Omental fat pad (tissue), 4 donors: Measurements from ENCODE around the gene COX6A1. TPM values are rescaled to one million over a fixed set of nuclear protein-coding genes. Genes with fewer than 3 reads are reported as not detected.

ENCODE experiments used
- ATAC-seq: fragments of 150-250 bp; one replicate; pipeline ENCODE4 v1.9.1; 2016; ENCODE audit warnings: mild to moderate bottlenecking, moderate library complexity; ENCODE audit not compliant: low FRiP score
- DNase-seq: peaks from one replicate; pipeline ENCODE4 v3.0.0-alpha.2; 2019; ENCODE audit warnings: low spot score
- total RNA-seq, 4 donors: library from RNA; depleted of rRNA; stranded (reverse); fragments of >200 nt; gene quantifications; one replicate each; pipeline ENCODE4 v1.1.0, GENCODE V29; 2016
- TF ChIP-seq, protein P1 (sequence below), 3 donors: fragments of 450-650 bp; IDR thresholded peaks; one replicate each; pipeline ENCODE4 v1.5.1; 2016 to 2017; ENCODE audit warnings: antibody characterized with exemption in 3 of 3, mild to moderate bottlenecking in 3 of 3, moderate library complexity in 2 of 3

The COX6A1 gene
- total RNA-seq, 4 donors from 2014 or later = 374 to 751 (median 529) TPM

DNA sequence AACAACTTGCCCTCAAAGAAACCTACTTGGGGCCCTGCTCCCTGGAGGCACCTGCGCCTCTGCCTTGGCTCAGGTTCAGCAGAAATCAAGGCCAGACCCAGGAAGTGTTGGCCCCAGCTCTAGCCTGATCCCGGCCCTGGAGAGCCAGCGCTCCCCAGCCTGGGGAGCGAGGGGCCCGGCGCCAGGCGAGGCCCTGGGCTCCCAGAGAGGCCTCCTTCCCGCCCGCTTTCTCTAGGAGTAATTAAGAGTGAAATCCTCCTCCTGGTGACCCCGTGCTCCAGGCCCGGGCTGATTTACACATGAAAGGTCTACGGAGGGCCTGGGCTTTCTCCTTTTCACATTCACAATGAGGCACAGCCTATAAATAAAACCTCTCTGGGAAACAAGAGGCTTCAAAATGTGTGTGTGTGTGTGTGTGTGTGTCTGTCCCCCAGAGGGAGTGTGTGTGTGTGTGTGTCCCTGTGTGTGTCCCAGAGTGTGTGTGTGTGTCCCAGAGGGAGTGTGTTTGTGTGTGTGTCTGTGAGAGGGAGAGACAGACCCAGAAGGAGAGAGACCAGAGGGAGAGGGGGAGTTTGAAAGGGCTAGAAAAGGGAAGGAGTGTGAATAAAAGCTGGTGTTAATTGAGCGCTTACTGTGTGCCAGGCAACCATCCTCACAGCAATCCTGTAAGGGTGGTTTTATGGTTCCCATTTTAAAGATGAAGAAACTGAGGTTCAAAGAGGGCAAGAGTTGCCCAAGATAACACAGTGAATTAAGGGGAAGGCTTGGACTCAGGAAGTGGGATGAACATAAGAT is 23.8 kb upstream of the COX6A1 start:
- no peak for DNase-seq
- TF ChIP-seq, protein P1, sequence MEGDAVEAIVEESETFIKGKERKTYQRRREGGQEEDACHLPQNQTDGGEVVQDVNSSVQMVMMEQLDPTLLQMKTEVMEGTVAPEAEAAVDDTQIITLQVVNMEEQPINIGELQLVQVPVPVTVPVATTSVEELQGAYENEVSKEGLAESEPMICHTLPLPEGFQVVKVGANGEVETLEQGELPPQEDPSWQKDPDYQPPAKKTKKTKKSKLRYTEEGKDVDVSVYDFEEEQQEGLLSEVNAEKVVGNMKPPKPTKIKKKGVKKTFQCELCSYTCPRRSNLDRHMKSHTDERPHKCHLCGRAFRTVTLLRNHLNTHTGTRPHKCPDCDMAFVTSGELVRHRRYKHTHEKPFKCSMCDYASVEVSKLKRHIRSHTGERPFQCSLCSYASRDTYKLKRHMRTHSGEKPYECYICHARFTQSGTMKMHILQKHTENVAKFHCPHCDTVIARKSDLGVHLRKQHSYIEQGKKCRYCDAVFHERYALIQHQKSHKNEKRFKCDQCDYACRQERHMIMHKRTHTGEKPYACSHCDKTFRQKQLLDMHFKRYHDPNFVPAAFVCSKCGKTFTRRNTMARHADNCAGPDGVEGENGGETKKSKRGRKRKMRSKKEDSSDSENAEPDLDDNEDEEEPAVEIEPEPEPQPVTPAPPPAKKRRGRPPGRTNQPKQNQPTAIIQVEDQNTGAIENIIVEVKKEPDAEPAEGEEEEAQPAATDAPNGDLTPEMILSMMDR (IDR thresholded peaks at IDR 0.05) = no peak
- ATAC-seq = no peak

DNA sequence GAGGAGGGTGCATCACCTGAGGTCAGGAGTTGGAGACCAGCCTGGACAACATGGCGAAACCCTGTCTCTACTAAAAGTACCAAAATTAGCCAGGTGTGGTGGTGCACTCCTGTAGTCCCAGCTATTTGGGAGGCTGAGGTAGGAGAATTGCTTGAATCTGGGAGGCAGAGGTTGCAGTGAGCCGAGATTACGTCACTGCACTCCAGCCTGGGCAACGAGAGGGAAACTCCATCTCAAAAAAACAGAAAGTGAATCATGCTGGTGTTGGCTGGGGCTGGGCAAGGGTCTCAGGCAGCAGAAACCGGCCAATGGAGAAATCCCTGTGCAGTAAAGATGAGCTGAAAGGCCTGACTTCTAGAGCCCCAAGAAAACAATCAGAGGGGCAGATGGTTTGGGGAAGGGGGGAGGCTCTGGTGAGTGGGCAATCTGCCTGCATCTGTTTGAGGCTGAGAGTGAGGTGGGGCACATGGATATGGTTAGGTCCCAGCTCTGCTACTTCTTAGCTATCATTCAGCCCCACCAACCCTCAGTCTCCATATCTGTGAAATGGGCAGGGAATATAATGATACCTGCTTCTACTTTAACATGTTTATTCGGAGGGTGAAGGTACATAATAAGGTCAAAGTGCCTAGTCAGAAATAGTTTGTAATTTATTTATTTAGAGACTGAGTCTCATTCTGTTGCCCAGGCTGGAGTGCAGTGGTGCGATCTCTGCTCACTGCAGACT is 21.3 kb upstream of the COX6A1 start:
- TF ChIP-seq, protein P1 (IDR thresholded peaks at IDR 0.05) = no peak
- DNase-seq = no peak
- ATAC-seq = no peak

DNA sequence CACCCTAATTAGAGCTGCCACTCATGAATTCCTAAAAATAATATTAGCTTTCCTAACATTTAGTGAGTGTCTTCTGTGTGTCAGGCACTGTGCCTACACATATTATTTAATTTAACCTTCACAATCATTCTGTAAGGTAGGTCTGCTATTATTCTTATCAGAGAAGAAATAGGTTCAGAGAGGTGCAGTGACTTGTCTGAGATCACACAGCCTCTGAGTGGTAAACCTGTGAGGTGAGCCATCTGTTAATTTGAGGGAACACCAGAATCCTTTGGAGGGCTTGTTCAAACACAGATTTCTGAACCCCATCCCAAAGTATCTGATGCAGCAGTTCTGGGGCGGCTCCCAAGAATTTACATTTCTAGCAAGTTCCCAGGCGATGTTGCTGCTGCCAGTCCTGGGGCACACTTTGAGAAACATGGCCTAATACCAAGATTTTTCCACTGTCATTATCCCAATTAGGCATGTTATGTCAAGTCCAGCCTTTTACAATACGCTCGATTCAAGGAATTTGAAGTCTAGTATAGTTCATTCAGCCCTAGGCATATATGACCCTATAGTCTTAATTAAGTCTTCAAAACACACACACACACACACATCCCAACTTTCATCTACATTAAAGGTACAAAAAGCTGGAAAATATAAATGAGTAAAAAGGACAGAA is 19.9 kb upstream of the COX6A1 start:
- TF ChIP-seq, protein P1 (IDR thresholded peaks at IDR 0.05) = no peak
- DNase-seq (no peak), ATAC-seq (no peak)

DNA sequence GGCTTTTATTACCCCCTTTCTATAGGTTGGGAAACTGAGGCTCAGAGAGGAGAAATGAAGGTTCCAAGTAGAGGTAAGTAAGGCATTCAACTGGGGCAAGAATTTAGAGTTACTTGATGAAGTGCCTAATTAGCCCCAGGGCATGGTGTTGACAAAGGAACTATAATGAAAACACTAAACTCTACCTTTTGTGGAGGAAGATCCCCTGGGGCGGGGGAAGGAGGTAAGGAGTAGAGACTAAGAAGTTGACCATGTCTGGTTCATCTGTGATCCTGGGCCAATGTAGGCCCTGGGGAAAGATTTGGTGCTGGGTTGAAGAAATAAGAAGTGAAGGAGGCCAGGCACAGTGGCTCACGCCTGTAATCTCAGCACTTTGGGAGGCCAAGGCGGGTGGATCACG is 16.2 kb upstream of the COX6A1 start:
- no peak for DNase-seq
- ATAC-seq = no peak
- TF ChIP-seq, protein P1 (IDR thresholded peaks at IDR 0.05) = no peak

DNA sequence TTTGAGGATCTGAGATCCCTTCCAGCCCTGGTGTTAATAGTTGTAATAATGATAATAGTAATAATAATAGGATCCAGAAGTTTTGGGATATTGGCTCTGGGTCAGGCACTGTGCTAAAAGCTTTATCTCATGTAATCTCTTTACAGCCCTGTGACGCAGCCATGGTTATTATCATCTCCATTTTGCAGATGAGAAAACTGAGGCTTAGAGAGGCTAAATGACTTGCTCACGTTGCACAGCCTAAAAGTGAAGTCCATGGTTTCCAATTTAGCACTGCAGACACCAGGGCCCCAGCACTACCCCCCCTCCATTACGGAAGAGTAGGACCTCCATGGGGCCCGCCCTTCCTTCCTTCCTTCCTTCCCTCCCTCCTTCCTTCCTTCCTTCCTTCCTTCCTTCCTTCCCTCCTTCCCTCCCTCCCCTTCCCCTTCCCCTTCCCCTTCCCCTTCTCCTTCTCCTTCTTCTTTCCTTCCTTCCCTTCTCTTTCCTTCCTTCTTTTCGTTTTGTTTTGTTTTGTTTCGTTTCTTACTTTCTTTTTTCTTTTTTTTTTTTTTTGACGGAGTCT is 14.9 kb upstream of the COX6A1 start:
- TF ChIP-seq, protein P1 (IDR thresholded peaks at IDR 0.05) = no peak
- DNase-seq = no peak
- ATAC-seq = no peak

DNA sequence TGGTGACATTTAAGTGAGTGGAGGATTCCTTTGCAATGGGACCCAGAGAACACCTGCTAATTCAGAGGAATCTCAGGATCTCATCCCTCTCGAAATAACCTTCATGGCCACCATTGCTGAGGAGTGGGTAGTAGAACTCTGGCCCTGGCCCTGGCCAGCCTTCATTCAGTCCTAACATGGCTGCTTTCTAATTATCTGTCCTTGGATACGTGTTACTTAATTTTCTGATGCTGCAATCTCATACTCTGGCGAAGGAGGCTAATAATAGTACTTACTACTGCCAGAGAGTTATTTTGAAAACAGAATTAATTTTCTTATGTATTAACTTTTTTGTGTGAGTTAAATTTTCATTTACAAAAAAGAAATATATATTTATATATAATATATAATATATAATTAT is 12.1 kb upstream of the COX6A1 start:
- no peak for ATAC-seq
- DNase-seq = no peak
- TF ChIP-seq, protein P1 (IDR thresholded peaks at IDR 0.05) = no peak
